GF-D8 (cell line): ENCODE data around the gene NSMF.
"Not testable (repeated sequence)": the region's sequence is repeated elsewhere in the genome, so short reads cannot be mapped to it uniquely, and the experiment has no call there.

ENCODE experiments used
- DNase-seq: peaks from one replicate; lab custom pipeline; 2025; lab: John Stamatoyannopoulos, UW

Gene NSMF

GRCh38 chr9:137477778-137478612 lies 18.9 kb upstream of the NSMF start:
- DNase-seq: no peak

GRCh38 chr9:137476856-137477255 lies 17.7 kb upstream of the NSMF start:
- no peak for DNase-seq

GRCh38 chr9:137475666-137476065 lies 16.5 kb upstream of the NSMF start:
- no peak for DNase-seq

DNA sequence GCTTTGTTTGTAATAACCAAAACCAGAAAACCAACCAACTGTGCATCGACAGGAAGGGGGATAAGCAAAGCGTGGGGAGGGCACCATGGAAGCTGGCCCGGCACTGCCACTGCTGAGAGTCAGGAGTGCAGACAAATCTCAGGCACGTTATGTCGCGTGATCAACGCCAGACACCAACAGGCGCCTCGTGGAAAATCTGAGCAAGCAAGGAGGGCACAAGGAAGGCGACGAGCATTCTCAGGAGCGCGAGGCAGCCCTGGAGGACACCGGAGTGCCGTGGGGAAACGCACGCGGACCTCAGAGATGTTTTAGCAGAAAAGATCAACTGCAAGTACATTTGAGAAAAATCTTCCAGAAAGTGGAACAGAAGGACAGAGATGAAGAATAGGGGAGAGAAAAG lies 15.1 kb upstream of the NSMF start:
- no peak for DNase-seq

- DNase-seq: no peak
These were observed 11.7 kb upstream of the NSMF start for GRCh38 chr9:137470785-137471184.

GRCh38 chr9:137467896-137468295 lies 8.8 kb upstream of the NSMF start:
- DNase-seq: no peak

DNA sequence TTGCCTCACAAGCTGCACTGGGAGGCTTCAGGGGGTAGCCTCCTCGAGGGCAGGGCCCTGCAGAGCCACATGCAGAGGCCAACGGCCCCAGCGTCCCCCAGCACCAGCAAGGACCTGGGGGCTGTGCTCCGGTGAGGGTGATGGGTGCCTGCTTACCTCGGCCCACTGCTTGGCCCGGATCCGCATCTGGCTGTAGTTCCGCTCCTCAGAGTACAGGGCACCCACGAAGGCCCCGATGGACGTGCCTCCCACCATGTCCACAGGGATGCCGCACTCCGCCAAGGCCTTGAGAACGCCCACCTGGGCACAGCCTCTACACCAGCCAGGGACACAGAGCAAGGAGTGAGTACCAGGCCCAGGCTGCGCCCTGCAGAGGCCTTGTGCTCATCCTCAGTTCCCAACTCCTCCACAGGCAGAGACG lies 8.0 kb upstream of the NSMF start:
- no peak for DNase-seq

- not testable (repeated sequence) for DNase-seq
These were observed 7.4 kb upstream of the NSMF start for GRCh38 chr9:137466389-137467085.

GRCh38 chr9:137465720-137466388 lies 6.7 kb upstream of the NSMF start:
- no peak for DNase-seq

- DNase-seq: no peak
These were observed 6.0 kb upstream of the NSMF start for GRCh38 chr9:137465000-137465719.

GRCh38 chr9:137464291-137464999 lies 5.3 kb upstream of the NSMF start:
- no peak for DNase-seq

- no peak for DNase-seq
These were observed 4.8 kb upstream of the NSMF start for GRCh38 chr9:137463931-137464290.

GRCh38 chr9:137462986-137463930 lies 4.1 kb upstream of the NSMF start:
- no peak for DNase-seq

DNA sequence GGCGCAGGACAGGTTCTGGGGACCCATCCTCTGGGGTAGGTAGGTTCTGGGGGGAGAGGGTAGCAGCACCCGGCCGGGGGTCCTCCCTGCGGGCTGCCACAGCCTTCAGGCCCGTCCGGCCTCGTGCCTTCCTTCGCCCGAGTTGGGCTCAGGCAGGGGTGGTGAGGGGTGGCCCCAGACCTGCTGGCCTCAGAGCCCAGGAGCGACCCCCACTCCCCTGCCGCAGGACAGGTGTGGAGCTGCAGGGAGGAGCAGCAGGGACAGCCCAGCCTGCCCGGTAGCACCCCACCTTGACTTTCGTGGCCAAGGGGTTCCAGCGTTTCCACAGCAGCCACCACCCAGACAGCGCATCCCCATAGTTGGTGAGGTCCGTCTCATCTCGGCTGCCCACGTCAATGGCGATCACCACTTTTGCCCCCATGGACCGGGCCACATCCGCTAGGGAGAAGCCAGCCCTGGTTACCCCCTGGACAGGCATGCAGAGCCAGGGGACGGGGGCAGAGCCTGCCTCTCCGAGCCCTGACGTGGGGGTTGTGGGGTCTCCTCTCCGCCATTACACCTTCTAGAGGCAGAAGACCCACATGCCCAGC lies 3.4 kb upstream of the NSMF start:
- no peak for DNase-seq

DNA sequence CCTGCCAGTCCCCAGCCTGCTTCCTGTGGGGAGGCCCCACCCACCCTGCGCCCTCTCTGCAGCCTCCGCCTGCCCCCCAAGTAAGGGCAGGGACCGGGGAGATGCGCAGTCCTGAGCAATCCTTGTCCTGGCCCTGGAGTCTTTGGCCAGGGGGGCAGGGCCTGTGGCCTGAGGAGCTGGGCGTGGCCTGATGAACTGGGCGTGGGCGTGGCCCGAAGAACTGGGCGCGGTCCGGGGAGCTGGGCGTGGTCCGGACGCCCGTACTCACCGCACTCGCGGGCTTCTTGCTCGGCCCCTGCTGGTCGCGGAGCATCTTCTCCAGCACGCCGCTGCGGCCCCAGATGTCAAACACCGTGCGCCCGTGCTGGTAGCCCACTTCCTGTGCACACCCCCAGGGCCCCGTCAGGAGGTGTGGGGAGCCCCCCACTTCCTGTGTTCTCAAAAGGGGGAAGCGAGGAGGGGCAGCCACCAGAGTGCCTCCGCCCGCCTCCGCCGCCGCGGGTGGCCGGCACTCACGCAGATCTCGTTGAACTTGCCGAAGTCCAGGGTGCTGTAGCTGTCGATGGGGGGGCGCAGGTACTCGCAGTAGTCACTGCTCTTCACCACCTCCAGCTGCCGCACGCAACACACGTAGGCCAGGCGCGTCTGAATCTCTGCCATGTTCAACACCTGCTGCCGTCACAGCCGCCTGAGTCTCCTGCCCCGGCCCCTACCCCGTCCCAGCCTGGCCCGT lies 2.7 kb upstream of the NSMF start:
- no peak for DNase-seq

- no peak for DNase-seq
These were observed 2.2 kb upstream of the NSMF start for GRCh38 chr9:137461316-137461662.

DNA sequence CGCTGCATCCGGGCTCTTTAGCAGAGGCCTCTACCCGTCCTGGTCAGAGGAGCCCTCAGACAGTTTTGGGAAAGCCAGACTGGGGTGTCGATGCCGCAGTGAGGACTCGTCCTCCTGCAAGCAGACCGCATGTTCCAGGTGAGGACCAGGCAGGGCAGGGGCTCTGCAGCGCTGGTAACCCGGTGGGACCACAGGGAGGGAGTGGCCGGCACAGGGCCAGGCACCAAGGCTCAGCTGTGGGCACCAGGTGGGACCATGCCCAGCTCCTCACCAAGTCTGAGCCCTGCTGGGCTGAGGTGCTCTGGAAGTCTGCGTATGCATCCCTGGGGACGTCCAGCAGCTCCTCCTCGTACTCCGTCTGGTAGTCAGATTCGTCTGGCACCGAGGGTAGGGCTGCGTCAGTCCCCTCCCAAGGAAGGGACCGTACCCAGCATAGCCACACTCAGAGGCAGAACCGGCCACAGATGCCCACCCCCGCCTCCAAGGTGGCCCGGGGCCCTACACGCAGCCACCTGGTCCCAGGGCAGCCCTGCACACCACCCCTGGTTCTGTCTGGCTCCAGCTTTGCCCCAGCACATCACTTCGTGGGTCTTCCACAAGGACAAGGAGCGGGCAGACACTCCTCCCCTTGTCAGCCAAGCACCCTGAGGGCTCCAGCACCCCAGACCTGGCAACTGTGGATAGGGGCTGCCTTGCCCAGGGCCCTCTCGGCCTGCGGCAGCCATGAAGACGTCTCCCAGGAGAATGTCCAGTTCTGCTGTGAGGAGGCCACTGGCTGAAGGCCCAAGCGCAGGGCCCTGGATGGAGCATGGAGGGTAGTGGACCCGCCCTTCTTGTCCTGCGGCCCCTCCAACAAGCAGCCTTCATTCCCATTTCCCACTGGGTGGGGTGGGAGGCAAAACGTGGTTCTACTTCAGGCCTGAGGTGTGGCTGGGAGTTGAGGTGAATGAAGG lies 1.5 kb upstream of the NSMF start:
- DNase-seq: no peak

DNA sequence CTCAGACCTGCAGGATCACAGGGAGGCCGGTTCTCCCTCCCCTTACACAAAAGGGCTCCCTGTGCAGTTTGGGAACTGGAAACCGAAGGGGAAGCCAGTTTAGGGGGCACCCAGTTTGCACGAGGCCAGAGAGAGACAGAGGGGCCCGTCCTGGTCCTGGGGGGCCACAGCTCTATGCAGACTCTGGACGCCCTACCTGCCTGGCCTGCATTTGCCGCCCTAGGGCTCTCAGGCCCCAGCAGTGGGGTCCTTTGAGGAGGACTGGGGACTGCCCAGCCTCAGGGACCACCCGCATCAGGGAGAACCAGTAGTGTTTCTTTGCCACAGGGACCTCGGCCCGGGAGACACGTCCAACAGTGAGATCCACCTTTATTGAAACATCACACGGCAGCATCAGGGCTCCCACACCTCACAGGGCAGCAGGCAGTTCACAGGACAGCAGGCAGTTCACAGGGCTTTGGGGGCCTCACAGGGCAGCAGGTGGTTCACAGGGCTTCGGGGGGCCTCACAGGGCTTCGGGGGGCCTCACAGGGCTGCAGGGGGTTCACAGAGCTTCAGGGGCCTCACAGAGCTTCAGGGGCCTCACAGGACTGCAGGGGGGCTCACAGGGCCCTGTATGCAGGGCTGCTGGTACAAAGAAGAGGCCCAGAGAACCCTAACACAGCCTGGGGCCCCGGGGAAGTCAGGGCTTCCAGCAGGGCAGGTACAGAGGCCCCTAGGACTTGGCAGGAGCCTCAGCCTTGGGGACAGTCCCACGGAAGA lies 648 bp upstream of the NSMF start:
- DNase-seq: no peak
